MG63 (cell line): ENCODE measurements around the gene EIF3K. TPM values are rescaled to one million over a fixed set of nuclear protein-coding genes. Genes with fewer than 3 reads are reported as not detected.
A peak's percentile ranks its signal among the peaks of the same experiment; 100 is the strongest.
"Not testable (repeated sequence)": the region's sequence is repeated elsewhere in the genome, so short reads cannot be mapped to it uniquely, and the experiment has no call there.

Experiments used
- DNase-seq: peaks from one replicate; pipeline ENCODE4 v3.0.0-alpha.2; 2020
- H3K27me3 ChIP-seq: fragments of 250-450 bp; sonication (Bioruptor Pico); 2 replicates; pipeline ENCODE4 v1.5.1; 2020; ENCODE audit warnings: mild to moderate bottlenecking, moderate library complexity
- H3K36me3 ChIP-seq: fragments of 250-450 bp; sonication (Bioruptor Pico); 2 replicates; pipeline ENCODE4 v1.5.1; 2020; ENCODE audit warnings: mild to moderate bottlenecking, moderate library complexity
- H3K4me3 ChIP-seq: fragments of 250-450 bp; sonication (Bioruptor Pico); 2 replicates; pipeline ENCODE4 v1.5.1; 2020; ENCODE audit warnings: mild to moderate bottlenecking, moderate library complexity
- H3K9me3 ChIP-seq: fragments of 250-450 bp; sonication (Bioruptor Pico); 2 replicates; pipeline ENCODE4 v1.5.1; 2020; ENCODE audit warnings: mild to moderate bottlenecking, moderate library complexity
- total RNA-seq: library from RNA; depleted of rRNA; stranded (reverse); fragments of >200 nt; shearing (Covaris generic); gene quantifications from 2 replicates; pipeline ENCODE4 v1.2.3, GENCODE V29; 2014; ENCODE audit warnings: low replicate concordance

EIF3K gene
- total RNA-seq, 1 experiment from 2014 or later: 669 TPM

DNA sequence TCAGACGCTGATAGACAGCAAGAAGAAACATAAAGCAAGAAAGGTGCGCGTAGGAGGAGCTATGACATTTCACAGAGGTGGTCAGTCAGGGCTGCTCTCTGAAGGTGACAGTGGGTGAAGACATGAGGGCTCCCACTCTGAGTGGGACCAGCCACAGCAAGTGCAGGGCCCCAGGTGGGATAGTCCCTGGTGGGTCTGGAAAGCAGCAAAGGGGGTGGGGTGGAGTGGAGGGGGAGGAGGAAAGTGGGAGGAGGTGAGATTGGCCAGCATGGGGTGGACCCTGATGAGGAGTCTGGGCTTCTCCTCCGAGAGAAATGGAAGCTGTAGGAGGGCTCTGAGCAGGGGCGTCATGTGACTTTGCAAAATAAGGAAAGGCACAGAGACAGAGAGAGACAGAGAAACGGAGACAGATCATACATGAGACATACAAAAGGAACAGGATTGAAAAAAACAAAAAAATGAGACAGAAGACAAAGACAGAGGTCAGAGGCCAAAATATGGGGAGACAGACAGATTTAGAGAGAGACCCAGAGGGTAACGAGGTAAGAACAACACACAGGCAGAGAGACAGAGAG lies 3.9 kb upstream of the EIF3K start:
- no peak for DNase-seq
- Histone ChIP-seq H3K9me3 (no peaks in the 10 kb centered on the region), H3K27me3 (no peaks in the 10 kb centered on the region), H3K36me3 (peaks cover 4% of the 10 kb centered on the region), H3K4me3 (no peak overlapping the region)

DNA sequence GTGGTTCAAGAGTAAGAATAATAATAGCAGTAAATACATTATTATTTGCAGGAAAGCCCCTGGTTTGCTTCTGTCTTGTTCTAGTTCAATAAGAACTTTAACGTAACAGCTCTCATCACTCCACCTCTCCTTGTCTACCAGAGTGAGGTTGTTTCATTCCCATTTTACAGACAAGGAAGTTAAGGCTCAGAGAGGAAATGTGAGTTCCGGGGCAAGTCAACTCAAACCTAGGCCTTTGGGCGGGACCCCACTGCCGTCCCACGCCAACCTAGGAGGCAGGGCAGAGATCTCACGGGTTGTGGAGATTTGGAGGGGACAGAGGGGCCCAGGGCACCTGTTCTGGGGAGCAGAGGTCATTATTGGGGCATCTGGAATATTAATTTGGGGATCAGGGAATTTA lies 2.7 kb upstream of the EIF3K start:
- Histone ChIP-seq H3K27me3 (no peaks in the 10 kb centered on the region), H3K9me3 (no peaks in the 10 kb centered on the region), H3K4me3 (no peak overlapping the region), H3K36me3 (peaks cover 16% of the 10 kb centered on the region)
- no peak for DNase-seq

DNA sequence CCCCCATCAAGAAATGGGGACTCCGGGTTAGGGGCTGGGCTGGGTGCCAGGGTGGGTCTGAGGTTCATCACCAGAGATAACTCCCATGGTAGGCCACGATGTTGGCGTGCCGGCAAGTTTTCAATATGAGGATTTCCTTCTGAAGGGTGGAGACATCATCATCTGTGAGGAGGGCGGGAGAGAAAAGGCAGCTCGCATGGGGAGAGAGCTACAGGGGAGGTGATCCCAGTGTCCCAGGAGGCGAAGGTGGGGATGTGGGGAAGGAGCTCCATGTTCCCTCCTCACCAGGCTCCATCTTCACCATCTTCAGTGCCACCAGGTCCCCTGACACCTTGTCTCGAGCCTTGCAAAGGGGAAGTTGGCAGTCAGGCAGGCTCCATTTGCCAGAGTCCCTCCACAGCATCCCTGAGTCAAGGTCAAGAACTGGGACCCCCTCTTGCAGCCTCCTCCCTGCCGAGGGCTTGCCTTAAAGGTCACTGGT lies 1.7 kb upstream of the EIF3K start:
- no peaks in the 10 kb centered on the region for H3K27me3 ChIP-seq
- H3K36me3 ChIP-seq: peaks cover 24% of the 10 kb centered on the region
- no peak overlapping the region for H3K4me3 ChIP-seq
- DNase-seq: no peak
- no peaks in the 10 kb centered on the region for H3K9me3 ChIP-seq

DNA sequence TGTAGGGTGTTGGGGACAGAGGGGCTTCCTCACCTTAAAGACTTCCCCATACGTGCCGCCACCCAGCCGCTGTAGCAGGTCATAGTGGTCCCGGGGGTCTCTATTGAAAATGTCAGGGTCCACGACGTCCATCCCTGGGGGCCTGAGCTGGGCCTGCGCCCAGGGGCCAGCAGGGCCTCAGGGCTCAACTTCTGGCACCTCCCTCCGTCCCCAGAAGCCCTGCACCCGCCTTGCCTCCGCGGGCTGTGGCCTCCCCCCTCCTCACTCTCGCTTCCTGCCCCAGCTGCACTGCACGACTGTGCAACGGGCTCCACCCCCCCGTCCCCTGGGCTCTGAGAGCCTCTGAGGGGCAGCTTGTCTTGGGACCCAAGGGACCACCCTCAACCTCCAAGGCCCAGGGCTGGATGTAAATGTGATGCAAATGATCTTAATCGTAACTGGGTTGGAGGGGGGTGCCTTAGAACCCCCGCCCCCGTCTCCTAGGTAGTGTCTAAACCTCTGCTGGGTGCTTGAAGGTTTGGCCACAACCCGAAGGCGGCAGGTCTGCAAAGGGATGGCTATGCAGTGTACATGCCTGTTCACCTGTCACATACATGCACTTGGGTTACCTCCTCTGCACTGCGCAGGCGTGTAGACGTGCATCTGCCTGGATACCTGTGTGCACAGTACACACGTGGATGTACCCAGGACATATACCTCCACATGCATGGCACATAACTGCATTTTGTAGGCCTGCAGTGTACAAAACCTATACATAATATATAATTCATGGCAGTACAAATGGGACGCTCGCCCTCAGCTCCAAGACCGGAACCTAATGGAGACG lies 1.0 kb upstream of the EIF3K start, which contains the start of gene MAP4K1:
TSS of gene MAP4K1 (minus strand) at position 190 of the 826 bp plus-strand sequence. CDS start at position 132, 58 bp downstream.
- Histone ChIP-seq H3K4me3 (peak within 1 kb of the TSS; percentile 87), H3K36me3 (peaks cover 31% of the 10 kb centered on the region), H3K27me3 (no peaks in the 10 kb centered on the region), H3K9me3 (no peaks in the 10 kb centered on the region)
- DNase-seq: no peak

DNA sequence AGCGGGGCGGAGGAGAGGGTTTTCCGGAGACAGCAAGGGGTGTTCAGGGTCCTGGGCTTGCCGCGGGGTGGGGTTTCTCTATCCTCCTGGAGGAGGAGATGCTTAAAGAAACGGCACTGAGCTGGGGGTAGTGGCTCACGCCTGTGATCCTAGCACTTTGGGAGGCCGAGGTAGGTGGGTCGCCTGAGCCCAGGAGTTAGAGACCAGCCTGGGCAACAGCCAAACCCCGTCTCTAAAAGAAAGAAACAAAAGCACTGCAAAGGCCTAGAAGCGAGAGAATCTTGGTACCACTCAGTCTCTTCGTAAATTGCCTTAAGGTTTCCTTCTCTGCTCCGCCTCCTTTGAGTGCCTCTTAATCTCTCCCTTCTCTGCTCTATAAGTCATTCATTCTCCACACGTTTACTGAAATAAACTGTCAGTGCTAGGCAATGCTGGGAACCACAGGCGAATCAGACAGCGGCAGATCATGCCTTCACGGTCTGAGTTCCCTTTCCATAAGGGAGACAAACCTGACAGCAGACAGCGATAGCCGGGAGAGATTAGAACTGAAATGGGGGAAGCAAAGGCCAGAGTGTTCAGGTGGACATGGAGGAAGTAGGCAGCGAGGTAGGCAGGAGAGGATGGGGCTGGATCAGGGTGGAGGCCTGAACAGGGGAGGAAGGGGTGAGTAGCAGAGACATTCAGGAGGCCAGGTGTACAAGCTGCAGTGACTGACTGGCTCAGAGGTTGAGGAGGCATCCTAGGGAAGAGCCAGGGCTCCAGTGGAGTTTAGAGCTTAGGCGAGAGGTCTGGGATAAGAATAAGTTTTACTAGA lies 580 bp downstream of the EIF3K start:
- Histone ChIP-seq H3K36me3 (peaks cover 45% of the 10 kb centered on the region), H3K4me3 (peak overlapping the region; percentile 87), H3K27me3 (no peaks in the 10 kb centered on the region), H3K9me3 (no peaks in the 10 kb centered on the region)
- DNase-seq: no peak

DNA sequence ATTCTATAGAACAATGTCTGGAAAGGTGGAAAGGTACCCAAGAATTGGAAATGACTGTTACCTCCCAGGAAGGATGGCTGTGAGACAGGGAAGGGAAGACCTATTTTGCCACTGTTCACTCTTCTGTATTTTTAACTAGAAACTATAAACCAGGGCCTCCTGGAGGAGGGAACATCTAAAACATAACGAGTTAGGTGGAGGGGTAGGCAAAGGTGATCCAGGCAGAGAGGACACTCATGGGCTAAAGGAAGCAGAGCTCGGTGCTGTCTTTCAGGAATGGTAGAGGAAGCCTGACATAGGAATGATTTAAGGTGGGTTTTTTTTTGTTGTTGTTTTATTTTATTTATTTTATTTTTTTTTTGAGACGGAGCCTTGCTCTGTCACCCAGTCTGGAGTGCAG lies 5.8 kb downstream of the EIF3K start:
- H3K36me3 ChIP-seq: peaks cover 89% of the 10 kb centered on the region
- no peak for DNase-seq
- no peak overlapping the region for H3K4me3 ChIP-seq
- no peaks in the 10 kb centered on the region for H3K27me3 ChIP-seq
- no peaks in the 10 kb centered on the region for H3K9me3 ChIP-seq

DNA sequence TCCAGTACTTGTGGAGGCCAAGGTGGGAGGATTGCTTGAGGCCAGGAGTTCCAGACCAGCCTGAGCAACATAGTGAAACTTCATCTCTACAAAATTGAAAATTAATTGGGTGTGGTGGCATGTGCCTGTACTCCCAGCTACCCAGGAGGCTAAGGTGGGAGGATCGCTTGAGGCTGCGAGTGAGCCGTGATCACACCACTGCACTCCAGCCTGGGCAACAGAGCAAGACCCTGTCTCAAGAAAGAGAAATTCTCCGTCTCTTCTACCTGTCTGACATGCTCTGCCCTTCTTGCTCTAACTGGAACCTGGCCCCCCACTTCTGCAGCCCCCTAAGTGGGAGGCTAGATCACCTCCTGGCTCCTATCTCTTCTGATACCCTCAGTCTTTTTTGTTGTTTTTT lies 7.4 kb downstream of the EIF3K start:
- H3K9me3 ChIP-seq: no peaks in the 10 kb centered on the region
- H3K4me3 ChIP-seq: no peak overlapping the region
- no peaks in the 10 kb centered on the region for H3K27me3 ChIP-seq
- H3K36me3 ChIP-seq: peaks cover 85% of the 10 kb centered on the region
- DNase-seq: no peak

DNA sequence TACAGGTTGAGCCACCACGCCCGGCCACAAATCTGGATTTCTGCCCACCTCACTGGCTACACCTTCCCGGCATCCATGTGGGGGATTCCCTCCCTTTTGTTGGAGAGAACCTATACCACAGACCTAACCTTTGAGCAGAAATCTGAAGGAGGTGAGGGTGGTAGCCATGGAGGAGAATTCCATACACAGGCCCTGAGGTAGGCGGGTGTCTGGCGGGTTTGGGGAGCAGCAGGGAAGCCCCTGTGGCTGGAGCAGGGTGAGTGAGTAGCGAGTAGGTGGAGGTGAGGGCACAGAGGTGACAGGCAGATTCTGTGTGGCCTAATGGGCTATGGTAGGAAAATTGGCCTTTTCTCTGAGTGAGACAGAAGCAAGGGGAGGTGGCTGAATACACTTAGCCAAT lies 10.6 kb downstream of the EIF3K start:
- no peak for DNase-seq
- H3K27me3 ChIP-seq: no peaks in the 10 kb centered on the region
- no peak overlapping the region for H3K4me3 ChIP-seq
- peaks cover 83% of the 10 kb centered on the region for H3K36me3 ChIP-seq
- H3K9me3 ChIP-seq: no peaks in the 10 kb centered on the region

DNA sequence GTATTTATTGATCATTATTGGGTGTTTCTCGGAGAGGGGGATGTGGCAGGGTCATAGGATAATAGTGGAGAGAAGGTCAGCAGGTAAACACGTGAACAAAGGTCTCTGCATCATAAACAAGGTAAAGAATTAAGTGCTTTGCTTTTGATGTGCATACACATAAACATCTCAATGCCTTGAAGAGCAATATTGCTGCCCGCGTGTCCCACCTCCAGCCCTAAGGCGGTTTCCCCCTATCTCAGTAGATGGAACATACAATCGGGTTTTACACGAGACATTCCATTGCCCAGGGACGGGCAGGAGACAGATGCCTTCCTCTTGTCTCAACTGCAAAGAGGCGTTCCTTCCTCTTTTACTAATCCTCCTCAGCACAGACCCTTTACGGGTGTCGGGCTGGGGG lies 12.3 kb downstream of the EIF3K start:
- H3K9me3 ChIP-seq, H3K27me3 ChIP-seq, H3K4me3 ChIP-seq, DNase-seq: not testable (repeated sequence)
- H3K36me3 ChIP-seq: peaks cover 84% of the 10 kb centered on the region

DNA sequence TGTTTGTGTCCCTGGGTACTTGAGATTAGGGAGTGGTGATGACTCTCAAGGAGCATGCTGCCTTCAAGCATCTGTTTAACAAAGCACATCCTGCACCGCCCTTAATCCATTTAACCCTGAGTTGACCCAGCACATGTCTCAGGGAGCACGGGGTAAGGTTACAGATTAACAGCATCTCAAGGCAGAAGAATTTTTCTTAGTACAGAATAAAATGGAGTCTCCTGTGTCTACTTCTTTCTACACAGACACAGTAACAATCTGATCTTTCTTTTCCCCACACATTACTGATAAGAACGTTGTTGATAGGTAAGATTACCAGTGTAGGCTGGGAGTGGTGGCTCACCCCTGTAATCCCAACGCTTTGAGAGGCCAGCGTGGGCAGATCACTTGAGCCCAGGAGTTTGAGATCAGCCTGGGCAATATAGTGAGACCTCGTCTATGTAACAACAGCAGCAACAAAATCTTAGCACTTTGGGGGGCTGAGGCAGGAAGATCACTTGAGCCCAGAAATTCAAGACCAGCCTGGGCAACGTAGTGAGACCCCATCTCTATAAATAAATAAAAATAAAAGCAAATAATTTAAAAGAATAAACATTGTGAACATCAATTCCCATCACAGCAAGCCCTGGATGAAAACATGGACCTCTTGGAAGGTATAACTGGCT lies 13.0 kb downstream of the EIF3K start:
- peaks cover 84% of the 10 kb centered on the region for H3K36me3 ChIP-seq
- not testable (repeated sequence) for H3K4me3 ChIP-seq, H3K9me3 ChIP-seq

DNA sequence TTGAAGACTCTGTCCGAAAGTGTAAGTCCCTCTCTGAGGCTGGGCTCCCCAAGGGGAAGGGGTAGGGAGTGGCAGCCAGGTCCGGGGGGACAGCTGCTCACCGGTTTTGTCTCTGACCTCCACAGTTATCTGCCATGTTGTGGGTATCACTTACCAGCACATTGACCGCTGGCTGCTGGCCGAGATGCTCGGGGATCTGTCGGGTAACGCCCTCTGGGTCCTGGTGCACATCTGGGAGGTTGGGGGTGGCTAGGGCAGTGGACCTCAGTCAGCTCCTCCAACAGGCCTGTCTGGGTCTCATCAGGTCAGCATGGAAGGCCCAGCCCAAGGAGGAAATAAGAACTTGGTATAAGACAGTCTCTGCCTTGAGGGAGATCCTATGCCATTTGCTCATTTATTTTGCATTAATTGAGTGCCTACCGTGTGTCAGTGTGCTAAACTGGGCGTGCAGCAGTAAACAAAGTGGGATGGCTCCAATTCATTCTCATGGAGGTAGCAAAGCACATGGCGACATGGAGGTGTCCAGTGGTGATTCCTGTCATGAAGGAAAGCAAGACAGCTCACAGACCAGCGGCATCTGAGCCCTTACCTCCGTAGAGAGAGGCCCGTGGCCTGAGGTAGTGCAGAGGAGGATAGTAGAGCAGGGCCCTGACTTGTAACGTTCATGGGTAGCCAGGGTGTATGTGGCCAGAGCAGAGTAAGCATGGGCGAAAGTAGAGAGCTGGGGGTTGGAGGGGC lies 13.7 kb downstream of the EIF3K start:
- Histone ChIP-seq H3K36me3 (peaks cover 86% of the 10 kb centered on the region), H3K9me3 (no peaks in the 10 kb centered on the region), H3K27me3 (no peaks in the 10 kb centered on the region), H3K4me3 (no peak overlapping the region)
- no peak for DNase-seq

More for the DNA sequence above, 13.0 kb downstream of the EIF3K start:
- DNase-seq, H3K27me3 ChIP-seq: not testable (repeated sequence)

DNA sequence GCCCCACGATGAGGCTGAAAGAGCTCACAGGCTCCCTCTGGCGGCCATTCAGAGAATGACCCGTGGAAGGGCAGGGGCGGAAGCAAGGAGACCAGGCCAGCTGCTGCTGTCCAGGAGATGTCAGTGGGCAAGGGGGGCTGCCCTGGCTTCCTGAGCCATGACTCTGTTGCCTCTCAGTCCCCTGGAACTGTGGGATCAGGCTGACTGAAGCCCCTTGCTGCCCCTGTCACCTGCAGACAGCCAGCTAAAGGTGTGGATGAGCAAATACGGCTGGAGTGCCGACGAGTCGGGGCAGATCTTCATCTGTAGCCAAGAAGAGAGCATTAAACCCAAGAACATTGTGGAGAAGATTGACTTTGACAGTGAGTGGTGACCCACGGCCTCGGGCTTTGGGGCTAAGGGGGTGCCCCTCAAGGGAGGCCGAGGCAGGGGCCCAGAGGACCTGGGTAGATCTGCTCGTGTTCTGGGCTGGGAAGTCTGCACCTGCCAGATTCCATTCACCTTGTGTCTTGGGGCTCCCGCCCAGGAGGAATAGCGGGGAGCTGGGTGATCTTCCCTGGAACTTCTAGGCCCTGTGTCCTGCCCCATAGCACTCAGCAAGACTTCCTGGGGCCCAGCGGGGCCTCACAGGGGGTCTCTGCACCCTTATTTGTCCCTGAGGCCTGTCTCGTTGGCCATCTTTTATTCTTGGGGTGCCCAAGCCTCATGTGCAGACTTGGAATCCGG lies 15.9 kb downstream of the EIF3K start:
- Histone ChIP-seq H3K27me3 (no peaks in the 10 kb centered on the region), H3K9me3 (no peaks in the 10 kb centered on the region), H3K36me3 (peaks cover 76% of the 10 kb centered on the region), H3K4me3 (no peak overlapping the region)
- DNase-seq: peak; percentile 64

DNA sequence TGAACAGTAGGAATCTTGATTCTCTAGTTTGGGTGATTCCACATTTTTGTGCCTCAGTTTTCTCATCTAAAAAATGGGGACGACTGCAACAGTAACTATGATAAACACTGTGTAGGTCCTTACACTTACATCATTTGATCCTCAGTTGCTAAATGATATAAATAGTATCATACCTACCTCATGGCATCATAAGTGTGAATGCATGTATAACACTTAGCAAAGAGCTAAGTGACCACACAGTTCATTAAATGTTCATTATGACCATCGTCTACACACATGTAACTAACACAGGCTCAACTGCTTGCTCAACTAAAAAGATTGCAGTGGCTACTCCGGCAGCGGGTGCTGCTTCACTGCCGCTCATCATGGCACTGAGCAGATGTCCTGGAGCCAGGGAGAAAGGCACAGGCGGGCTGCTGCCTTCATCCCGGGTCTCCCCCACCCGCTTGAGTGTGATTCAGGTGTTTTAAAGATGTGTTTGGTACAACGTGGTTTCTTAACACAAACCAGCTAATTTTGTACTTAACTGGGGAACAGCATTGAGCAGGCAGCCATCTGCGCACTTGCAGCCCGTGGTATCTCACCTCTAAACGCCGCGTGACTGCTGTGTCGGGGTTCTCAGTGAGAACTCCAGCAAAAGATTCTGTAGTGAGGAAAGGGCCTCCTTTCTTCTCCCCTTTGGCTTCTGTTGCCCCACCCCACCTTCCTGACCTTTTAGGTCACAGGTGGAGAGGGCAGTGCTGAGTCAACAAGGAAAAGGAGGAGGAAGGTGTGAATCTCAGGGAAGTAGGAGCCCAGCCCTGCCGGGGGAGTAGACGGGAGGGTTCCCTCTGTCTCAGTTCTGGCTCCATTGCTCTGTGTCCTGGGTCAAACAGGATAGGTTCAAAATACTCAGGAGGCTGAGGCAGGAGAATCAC lies 16.8 kb downstream of the EIF3K start:
- Histone ChIP-seq H3K4me3 (no peak overlapping the region), H3K9me3 (no peaks in the 10 kb centered on the region), H3K36me3 (peaks cover 71% of the 10 kb centered on the region), H3K27me3 (no peaks in the 10 kb centered on the region)
- no peak for DNase-seq

DNA sequence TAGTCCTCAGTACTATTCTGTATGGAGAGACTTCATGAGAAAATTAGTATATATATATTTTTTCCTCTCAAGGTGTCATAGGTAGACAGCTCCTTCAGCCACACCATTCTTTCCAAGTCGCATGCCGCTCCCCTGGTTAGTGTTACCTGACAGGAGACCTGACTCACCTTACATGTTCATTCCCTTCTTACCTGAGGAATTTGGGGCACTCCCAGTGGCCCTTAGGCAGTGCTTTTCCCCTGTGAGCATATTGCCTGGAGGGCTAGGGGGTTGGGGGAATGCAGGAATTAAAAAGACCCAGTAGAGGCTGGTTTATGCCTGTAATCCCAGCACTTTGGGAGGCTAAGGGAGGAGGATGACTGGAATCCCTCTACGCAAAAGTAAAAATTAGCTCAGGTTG lies 19.5 kb downstream of the EIF3K start:
- H3K27me3 ChIP-seq: no peaks in the 10 kb centered on the region
- no peak overlapping the region for H3K4me3 ChIP-seq
- DNase-seq: no peak
- peaks cover 44% of the 10 kb centered on the region for H3K36me3 ChIP-seq
- no peaks in the 10 kb centered on the region for H3K9me3 ChIP-seq

DNA sequence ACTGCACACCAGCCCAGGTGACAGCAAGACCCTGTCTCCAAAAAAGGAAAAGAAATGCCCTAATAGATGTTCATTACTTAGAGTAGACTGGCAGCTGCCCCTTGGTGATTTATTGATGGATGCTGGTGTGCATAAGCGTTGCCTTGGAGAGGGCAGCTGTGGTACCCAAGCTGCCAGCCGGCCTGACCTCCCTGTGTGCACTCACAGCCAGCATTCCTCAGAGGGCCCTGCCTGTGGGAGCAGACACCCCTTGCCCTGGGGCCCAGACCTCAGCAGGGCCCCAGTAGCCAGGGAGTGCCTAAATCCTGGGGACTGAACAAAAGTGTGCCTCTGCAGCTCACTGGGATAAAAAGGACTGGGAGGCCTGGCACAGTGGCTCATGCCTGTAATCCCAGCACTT lies 20.7 kb downstream of the EIF3K start:
- no peaks in the 10 kb centered on the region for H3K9me3 ChIP-seq
- H3K27me3 ChIP-seq: no peaks in the 10 kb centered on the region
- H3K36me3 ChIP-seq: peaks cover 38% of the 10 kb centered on the region
- DNase-seq: no peak
- H3K4me3 ChIP-seq: no peak overlapping the region
